Activated CD8-positive, alpha-beta memory T cell treated with anti-CD3 and anti-CD28 coated beads for 4 hours (primary cell): ENCODE data around the gene TEX14.
A peak's percentile ranks its signal among the peaks of the same experiment; 100 is the strongest.
"Not testable (repeated sequence)": the region's sequence is repeated elsewhere in the genome, so short reads cannot be mapped to it uniquely, and the experiment has no call there.

Source experiments
- DNase-seq, 2 donors: peaks; one replicate each; pipeline ENCODE4 v3.0.0-alpha.2; 2020; ENCODE audit warnings: low read depth in 2 of 2

The TEX14 gene

GRCh38 chr17:58568044-58568799 is 123.6 kb downstream of the TEX14 start:
- DNase-seq = no peak

- no peak for DNase-seq
Observed at GRCh38 chr17:58565389-58566311, 126.2 kb downstream of the TEX14 start.

- no peak for DNase-seq
Observed at GRCh38 chr17:58564971-58565370, 126.9 kb downstream of the TEX14 start.

- DNase-seq = no peak
Observed at GRCh38 chr17:58564243-58564642, 127.6 kb downstream of the TEX14 start.

GRCh38 chr17:58560511-58560910 is 131.3 kb downstream of the TEX14 start:
- no peak for DNase-seq

GRCh38 chr17:58557981-58558380 is 133.9 kb downstream of the TEX14 start:
- DNase-seq = no peak

GRCh38 chr17:58556833-58557250 is 135.0 kb downstream of the TEX14 start:
- no peak for DNase-seq

GRCh38 chr17:58555109-58555508 is 136.7 kb downstream of the TEX14 start:
- not testable (repeated sequence) for DNase-seq

GRCh38 chr17:58541249-58541648 is 150.6 kb downstream of the TEX14 start:
- DNase-seq = no peak

- no peak for DNase-seq
Observed at GRCh38 chr17:58539698-58540097, 152.1 kb downstream of the TEX14 start.

- no peak for DNase-seq
Observed at GRCh38 chr17:58538811-58539409, 152.9 kb downstream of the TEX14 start.

- no peak for DNase-seq
Observed at GRCh38 chr17:58537266-58537665, 154.6 kb downstream of the TEX14 start.

GRCh38 chr17:58536542-58536941 is 155.3 kb downstream of the TEX14 start:
- no peak for DNase-seq

- DNase-seq = no peak
Observed at GRCh38 chr17:58535431-58535830, 156.4 kb downstream of the TEX14 start.

GRCh38 chr17:58534901-58535421 is 156.9 kb downstream of the TEX14 start:
- no peak for DNase-seq

- no peak for DNase-seq
Observed at GRCh38 chr17:58534331-58534730, 157.5 kb downstream of the TEX14 start.

GRCh38 chr17:58533616-58534188 is 158.1 kb downstream of the TEX14 start:
- no peak for DNase-seq

GRCh38 chr17:58532555-58532951 is 159.3 kb downstream of the TEX14 start:
- no peak for DNase-seq

GRCh38 chr17:58531661-58532554 is 159.9 kb downstream of the TEX14 start:
- peak in 1 of 2 donors; percentile 23 for DNase-seq

GRCh38 chr17:58531122-58531521 is 160.7 kb downstream of the TEX14 start:
- DNase-seq = no peak

GRCh38 chr17:58530655-58531054 is 161.2 kb downstream of the TEX14 start:
- DNase-seq = no peak
